ENCODE results near the gene CORO2A.

The CORO2A gene

DNA sequence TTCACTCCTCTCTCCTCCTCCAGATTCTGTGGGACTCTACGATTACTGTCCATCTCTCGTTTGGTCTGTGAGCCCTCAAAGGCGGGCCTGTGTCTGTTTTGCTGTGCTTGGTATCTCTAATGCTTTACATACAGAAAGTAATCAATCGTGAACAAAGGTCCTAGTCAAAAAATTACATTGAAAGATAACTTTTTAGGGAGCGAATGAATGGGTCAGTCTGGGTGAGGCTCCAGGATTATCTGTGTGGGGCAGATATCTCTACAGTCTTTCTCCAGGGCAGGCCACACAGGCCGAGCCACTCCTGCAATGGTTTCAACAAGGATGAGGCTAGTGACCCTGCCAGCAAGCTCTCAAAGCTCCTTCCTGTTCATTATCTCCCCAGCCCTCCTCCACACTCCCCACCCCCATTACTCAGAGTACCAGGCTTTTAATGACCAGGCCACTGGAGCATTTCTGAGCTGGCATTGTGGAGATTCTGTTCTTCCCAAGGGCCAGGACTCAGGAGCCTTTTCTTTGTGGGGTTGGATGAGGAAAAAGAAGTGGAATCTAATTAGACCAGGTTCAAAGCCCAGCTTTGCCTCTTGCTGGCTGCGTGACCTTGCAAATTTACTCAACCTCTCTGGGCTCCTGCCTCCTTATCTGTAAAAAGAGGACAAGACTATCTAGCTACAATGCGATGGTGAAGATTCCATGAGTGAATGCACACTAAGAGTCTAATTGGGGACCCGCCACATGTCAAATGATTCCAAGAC lies 10.2 kb downstream of the CORO2A start:
- DNase-seq: peak; percentile 11
- Histone ChIP-seq H2BK5ac (ENCODE audit: low read depth, low read length, poor library complexity, severe bottlenecking) (no peak overlapping the region), H4K91ac (ENCODE audit: low read length) (no peak overlapping the region), H3K4me2 (ENCODE audit: low read length, poor library complexity, severe bottlenecking) (no peak overlapping the region), H3K79me1 (replicated peaks; ENCODE audit: low read length, poor library complexity, severe bottlenecking) (no peaks in the 10 kb centered on the region), H3K27me3 (ENCODE audit: control insufficient read depth in 1 of 2, insufficient read depth in 1 of 2, low read length in 2 of 2) (no peaks in the 10 kb centered on the region), H3K36me3 (ENCODE audit: control insufficient read depth in 1 of 2, insufficient read depth in 2 of 2, low read depth in 1 of 2, low read length in 2 of 2) (no peaks in the 10 kb centered on the region), H2AK5ac (ENCODE audit: low read length, severe bottlenecking) (no peak overlapping the region), H2BK120ac (ENCODE audit: low read depth, low read length) (no peak overlapping the region), H3K4me3 (ENCODE audit: insufficient read depth in 1 of 2, low read depth in 1 of 2, low read length in 2 of 2) (no peak overlapping the region), H3K18ac (ENCODE audit: low read depth in 1 of 2, low read length in 2 of 2) (peak overlapping the region in 1 of 2 experiments; percentile 42), H3K23ac (ENCODE audit: low read length in 2 of 2) (no peak overlapping the region), H3K9ac (ENCODE audit: low read length) (no peak overlapping the region), H2BK12ac (ENCODE audit: low read length in 2 of 2) (no peak overlapping the region), H2AFZ (ENCODE audit: low read depth, low read length) (no peak overlapping the region), H2BK15ac (ENCODE audit: low read depth, poor library complexity, severe bottlenecking) (no peak overlapping the region), H3K9me3 (ENCODE audit: control insufficient read depth, low read length) (no peaks in the 10 kb centered on the region), H3K4me1 (ENCODE audit: control insufficient read depth, insufficient read depth, low read depth, low read length) (peaks cover 2% of the 10 kb centered on the region), H3K14ac (ENCODE audit: low read length in 2 of 2) (peak overlapping the region in 1 of 2 experiments; percentile 83), H3K27ac (ENCODE audit: low read length, poor library complexity, severe bottlenecking) (no peak overlapping the region), H3K4ac (ENCODE audit: low read depth in 1 of 2, low read length in 2 of 2) (no peak overlapping the region), H4K8ac (ENCODE audit: low read length) (peak overlapping the region; percentile 50)
- WGBS: 88% methylated on average over 7 of the region's 9 CpGs

GRCh38 chr9:98181746-98182068 lies 10.7 kb downstream of the CORO2A start:
- peaks cover 0 to 5% of the 10 kb centered on the region in 2 experiments for H3K27me3 ChIP-seq (ENCODE audit: control insufficient read depth in 1 of 2, insufficient read depth in 1 of 2, low read length in 2 of 2)
- H2BK120ac ChIP-seq (ENCODE audit: low read depth, low read length): no peak overlapping the region
- no peak overlapping the region for H2AFZ ChIP-seq (ENCODE audit: low read depth, low read length)
- H2BK12ac ChIP-seq (ENCODE audit: low read length in 2 of 2): no peak overlapping the region
- H3K36me3 ChIP-seq (ENCODE audit: control insufficient read depth in 1 of 2, insufficient read depth in 2 of 2, low read depth in 1 of 2, low read length in 2 of 2): no peaks in the 10 kb centered on the region
- H3K18ac ChIP-seq (ENCODE audit: low read depth in 1 of 2, low read length in 2 of 2): peak overlapping the region in 1 of 2 experiments; percentile 42
- DNase-seq: no peak
- no peak overlapping the region for H3K4me2 ChIP-seq (ENCODE audit: low read length, poor library complexity, severe bottlenecking)
- peak overlapping the region in 1 of 2 experiments; percentile 4 for H3K4ac ChIP-seq (ENCODE audit: low read depth in 1 of 2, low read length in 2 of 2)
- H3K4me1 ChIP-seq (ENCODE audit: control insufficient read depth, insufficient read depth, low read depth, low read length): peaks cover 2% of the 10 kb centered on the region
- peak overlapping the region in 1 of 2 experiments; percentile 83 for H3K14ac ChIP-seq (ENCODE audit: low read length in 2 of 2)
- no peaks in the 10 kb centered on the region for H3K9me3 ChIP-seq (ENCODE audit: control insufficient read depth, low read length)
- peak overlapping the region; percentile 50 for H4K8ac ChIP-seq (ENCODE audit: low read length)
- no peak overlapping the region for H2BK5ac ChIP-seq (ENCODE audit: low read depth, low read length, poor library complexity, severe bottlenecking)
- H3K4me3 ChIP-seq (ENCODE audit: insufficient read depth in 1 of 2, low read depth in 1 of 2, low read length in 2 of 2): no peak overlapping the region
- no peak overlapping the region for H3K23ac ChIP-seq (ENCODE audit: low read length in 2 of 2)
- no peak overlapping the region for H3K9ac ChIP-seq (ENCODE audit: low read length)
- no peak overlapping the region for H3K27ac ChIP-seq (ENCODE audit: low read length, poor library complexity, severe bottlenecking)
- H4K91ac ChIP-seq (ENCODE audit: low read length): no peak overlapping the region
- 86% methylated on average over 5 of the region's 5 CpGs for WGBS
- H2AK5ac ChIP-seq (ENCODE audit: low read length, severe bottlenecking): no peak overlapping the region
- H3K79me1 ChIP-seq (replicated peaks; ENCODE audit: low read length, poor library complexity, severe bottlenecking): no peaks in the 10 kb centered on the region
- H2BK15ac ChIP-seq (ENCODE audit: low read depth, poor library complexity, severe bottlenecking): no peak overlapping the region

DNA sequence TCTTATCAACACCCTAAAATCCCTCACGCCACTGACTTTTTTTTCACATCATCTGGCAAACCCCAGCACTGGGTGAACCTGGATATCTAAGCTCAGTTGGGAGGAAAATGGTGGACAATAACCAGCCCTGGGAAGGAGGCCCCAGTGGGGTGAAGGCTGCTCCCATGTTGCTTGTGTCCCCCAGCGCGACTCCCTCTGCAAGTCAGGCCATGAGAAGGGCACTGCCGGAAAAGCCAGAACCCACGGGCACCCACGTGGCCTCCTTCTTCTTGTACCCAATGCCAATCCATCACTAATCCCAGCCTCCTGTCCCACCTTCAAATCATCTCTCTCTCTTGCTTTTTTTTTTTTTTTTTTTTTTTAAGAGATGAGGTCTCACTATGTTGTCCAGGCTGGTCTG lies 11.4 kb downstream of the CORO2A start:
- Histone ChIP-seq H2AFZ (ENCODE audit: low read depth, low read length) (no peak overlapping the region), H3K9me3 (ENCODE audit: control insufficient read depth, low read length) (no peaks in the 10 kb centered on the region), H2AK5ac (ENCODE audit: low read length, severe bottlenecking) (no peak overlapping the region), H3K9ac (ENCODE audit: low read length) (no peak overlapping the region), H3K14ac (ENCODE audit: low read length in 2 of 2) (no peak overlapping the region), H3K79me1 (replicated peaks; ENCODE audit: low read length, poor library complexity, severe bottlenecking) (no peaks in the 10 kb centered on the region), H3K18ac (ENCODE audit: low read depth in 1 of 2, low read length in 2 of 2) (no peak overlapping the region), H4K91ac (ENCODE audit: low read length) (no peak overlapping the region), H3K4me1 (ENCODE audit: control insufficient read depth, insufficient read depth, low read depth, low read length) (peaks cover 2% of the 10 kb centered on the region), H3K4ac (ENCODE audit: low read depth in 1 of 2, low read length in 2 of 2) (no peak overlapping the region), H3K23ac (ENCODE audit: low read length in 2 of 2) (peak overlapping the region in 1 of 2 experiments; percentile 56), H3K4me3 (ENCODE audit: insufficient read depth in 1 of 2, low read depth in 1 of 2, low read length in 2 of 2) (no peak overlapping the region), H3K27ac (ENCODE audit: low read length, poor library complexity, severe bottlenecking) (no peak overlapping the region), H2BK12ac (ENCODE audit: low read length in 2 of 2) (no peak overlapping the region), H3K27me3 (ENCODE audit: control insufficient read depth in 1 of 2, insufficient read depth in 1 of 2, low read length in 2 of 2) (peaks cover 0 to 12% of the 10 kb centered on the region in 2 experiments), H2BK15ac (ENCODE audit: low read depth, poor library complexity, severe bottlenecking) (no peak overlapping the region), H4K8ac (ENCODE audit: low read length) (no peak overlapping the region), H3K4me2 (ENCODE audit: low read length, poor library complexity, severe bottlenecking) (no peak overlapping the region), H3K36me3 (ENCODE audit: control insufficient read depth in 1 of 2, insufficient read depth in 2 of 2, low read depth in 1 of 2, low read length in 2 of 2) (no peaks in the 10 kb centered on the region), H2BK120ac (ENCODE audit: low read depth, low read length) (no peak overlapping the region), H2BK5ac (ENCODE audit: low read depth, low read length, poor library complexity, severe bottlenecking) (no peak overlapping the region)
- DNase-seq: no peak
- WGBS: 100% methylated on average over 2 of the region's 6 CpGs

- no peak overlapping the region for H3K4me3 ChIP-seq (ENCODE audit: insufficient read depth in 1 of 2, low read depth in 1 of 2, low read length in 2 of 2)
- H2BK15ac ChIP-seq (ENCODE audit: low read depth, poor library complexity, severe bottlenecking): no peak overlapping the region
- no peak overlapping the region for H3K14ac ChIP-seq (ENCODE audit: low read length in 2 of 2)
- WGBS: 95% methylated on average over 16 of the region's 16 CpGs
- no peaks in the 10 kb centered on the region for H3K9me3 ChIP-seq (ENCODE audit: control insufficient read depth, low read length)
- H3K4me2 ChIP-seq (ENCODE audit: low read length, poor library complexity, severe bottlenecking): no peak overlapping the region
- no peaks in the 10 kb centered on the region for H3K36me3 ChIP-seq (ENCODE audit: control insufficient read depth in 1 of 2, insufficient read depth in 2 of 2, low read depth in 1 of 2, low read length in 2 of 2)
- H2BK120ac ChIP-seq (ENCODE audit: low read depth, low read length): no peak overlapping the region
- no peak overlapping the region for H2AFZ ChIP-seq (ENCODE audit: low read depth, low read length)
- DNase-seq: no peak
- no peak overlapping the region for H2BK12ac ChIP-seq (ENCODE audit: low read length in 2 of 2)
- no peak overlapping the region for H3K4ac ChIP-seq (ENCODE audit: low read depth in 1 of 2, low read length in 2 of 2)
- no peak overlapping the region for H4K91ac ChIP-seq (ENCODE audit: low read length)
- no peaks in the 10 kb centered on the region for H3K79me1 ChIP-seq (replicated peaks; ENCODE audit: low read length, poor library complexity, severe bottlenecking)
- no peak overlapping the region for H3K23ac ChIP-seq (ENCODE audit: low read length in 2 of 2)
- no peak overlapping the region for H3K27ac ChIP-seq (ENCODE audit: low read length, poor library complexity, severe bottlenecking)
- H2AK5ac ChIP-seq (ENCODE audit: low read length, severe bottlenecking): no peak overlapping the region
- H2BK5ac ChIP-seq (ENCODE audit: low read depth, low read length, poor library complexity, severe bottlenecking): no peak overlapping the region
- H3K9ac ChIP-seq (ENCODE audit: low read length): no peak overlapping the region
- no peaks in the 10 kb centered on the region for H3K4me1 ChIP-seq (ENCODE audit: control insufficient read depth, insufficient read depth, low read depth, low read length)
- H4K8ac ChIP-seq (ENCODE audit: low read length): no peak overlapping the region
- H3K18ac ChIP-seq (ENCODE audit: low read depth in 1 of 2, low read length in 2 of 2): no peak overlapping the region
- H3K27me3 ChIP-seq (ENCODE audit: control insufficient read depth in 1 of 2, insufficient read depth in 1 of 2, low read length in 2 of 2): peaks cover 0 to 25% of the 10 kb centered on the region in 2 experiments
Measured at GRCh38 chr9:98178874-98179850, 13.3 kb downstream of the CORO2A start.

Data from mesenchymal stem cell (in vitro differentiated cells and primary cell).